CD4-positive, alpha-beta T cell treated with Interferon alpha-2 for 1 hour (primary cell): ENCODE results near the gene URB2.
A peak's percentile ranks its signal among the peaks of the same experiment; 100 is the strongest.

ENCODE experiments used
- DNase-seq, 2 donors: peaks; one replicate each; pipeline ENCODE4 v3.0.0-alpha.2; 2020 to 2022

Gene URB2

GRCh38 chr1:229650045-229650444 lies 24.0 kb downstream of the URB2 start:
- DNase-seq: no peak

GRCh38 chr1:229651546-229651945 lies 25.5 kb downstream of the URB2 start:
- DNase-seq: no peak

- no peak for DNase-seq
Measured at GRCh38 chr1:229653420-229653819, 27.4 kb downstream of the URB2 start.

DNA sequence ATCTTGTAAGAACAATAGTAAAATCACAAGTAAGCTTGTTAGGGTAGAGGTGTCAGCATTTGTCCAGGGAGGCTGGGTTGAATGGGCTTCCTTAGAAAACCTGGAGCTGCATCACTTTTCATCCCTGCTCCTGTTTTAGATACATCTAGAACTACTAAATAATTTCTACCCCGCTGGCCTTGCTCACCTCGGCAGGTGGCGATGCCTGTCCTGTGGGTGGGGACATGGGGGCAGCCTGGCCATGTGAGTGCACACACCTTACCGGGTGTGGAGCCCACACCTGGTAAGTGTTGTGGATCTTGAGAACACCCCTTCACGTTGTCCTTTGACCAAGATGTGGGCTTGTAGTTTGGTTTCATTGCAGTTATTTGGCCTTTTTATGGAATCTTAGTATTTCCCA lies 29.7 kb downstream of the URB2 start:
- no peak for DNase-seq

DNA sequence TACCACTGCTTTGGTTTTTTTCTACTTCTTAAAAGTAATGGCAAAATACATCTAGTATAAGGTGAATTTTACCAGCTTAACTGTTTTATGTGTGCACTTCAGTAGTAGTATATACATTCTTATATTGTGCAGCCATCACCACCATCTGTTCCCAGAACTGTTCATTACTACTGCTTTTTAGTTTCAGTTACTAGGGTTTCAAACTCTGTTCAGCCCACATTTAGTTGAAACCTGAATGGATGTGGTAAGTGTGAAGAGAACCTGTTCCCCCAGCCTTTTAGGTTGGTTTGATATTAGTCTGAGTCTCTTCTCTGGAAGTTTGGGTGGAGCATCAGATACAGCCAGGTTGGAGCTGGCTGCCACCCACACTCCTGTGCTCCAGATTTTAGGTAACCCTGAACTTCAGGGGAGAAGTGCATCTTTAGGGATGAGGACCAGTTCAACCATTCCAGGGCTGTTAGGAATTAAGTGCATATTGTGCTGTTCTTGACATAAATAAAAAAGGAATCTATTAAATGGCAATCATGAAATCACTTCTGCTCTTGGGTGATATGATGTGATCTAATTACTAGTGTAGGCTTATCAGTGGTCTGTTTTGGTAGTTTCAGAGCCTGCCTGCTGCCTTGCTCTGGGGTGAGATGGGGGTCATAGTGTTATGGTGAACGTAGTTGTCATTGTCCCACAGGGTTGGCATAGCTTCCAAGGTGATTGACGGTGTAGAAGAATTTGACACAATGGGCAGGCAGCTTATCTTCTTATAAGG lies 32.1 kb downstream of the URB2 start:
- DNase-seq: no peak

DNA sequence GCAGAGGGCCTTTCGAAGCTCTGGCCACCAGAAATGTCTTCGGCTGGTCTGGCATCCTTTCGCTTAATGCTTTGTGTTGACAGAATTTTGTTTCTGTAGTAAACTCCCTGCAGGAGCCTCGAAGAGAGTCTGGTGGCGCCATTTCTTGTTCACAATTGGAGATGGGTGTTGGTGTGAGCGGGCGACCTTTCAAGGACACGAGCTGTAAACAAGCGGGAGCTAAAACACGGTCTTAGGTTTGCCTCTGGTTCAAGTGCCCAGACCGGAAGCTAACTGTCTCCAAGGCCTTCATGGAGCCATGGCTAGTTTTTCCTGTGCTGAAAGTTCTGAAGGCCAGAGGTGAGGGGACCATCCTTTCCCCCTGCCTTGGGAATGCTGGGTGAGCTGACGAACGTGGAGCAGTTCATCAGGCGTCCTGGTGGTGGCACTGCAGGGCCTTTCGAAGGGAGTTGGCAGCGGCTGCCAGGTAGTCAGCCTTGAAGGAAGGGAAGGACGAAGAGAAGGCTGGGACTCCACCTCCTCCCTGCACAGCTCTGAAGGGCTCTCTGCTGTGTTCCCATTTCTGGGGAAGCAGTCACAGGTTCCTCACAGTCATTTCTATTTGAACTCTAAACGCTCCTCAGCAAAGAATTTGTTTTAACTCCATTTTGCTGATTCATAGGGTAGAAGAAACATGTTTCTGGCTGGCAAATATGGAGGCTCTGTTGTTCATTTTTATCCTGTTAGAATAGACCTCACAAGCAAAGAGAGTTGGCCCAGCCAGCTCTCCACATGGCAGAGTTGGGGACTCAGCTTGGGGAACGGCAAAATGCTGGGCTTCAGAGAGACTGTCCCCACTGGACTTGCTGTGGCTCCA lies 35.2 kb downstream of the URB2 start:
- DNase-seq: peak; percentile 66 to 69

GRCh38 chr1:229661897-229662296 lies 35.9 kb downstream of the URB2 start:
- no peak for DNase-seq

GRCh38 chr1:229664133-229664689 lies 38.2 kb downstream of the URB2 start:
- peak; percentile 57 to 68 for DNase-seq

DNA sequence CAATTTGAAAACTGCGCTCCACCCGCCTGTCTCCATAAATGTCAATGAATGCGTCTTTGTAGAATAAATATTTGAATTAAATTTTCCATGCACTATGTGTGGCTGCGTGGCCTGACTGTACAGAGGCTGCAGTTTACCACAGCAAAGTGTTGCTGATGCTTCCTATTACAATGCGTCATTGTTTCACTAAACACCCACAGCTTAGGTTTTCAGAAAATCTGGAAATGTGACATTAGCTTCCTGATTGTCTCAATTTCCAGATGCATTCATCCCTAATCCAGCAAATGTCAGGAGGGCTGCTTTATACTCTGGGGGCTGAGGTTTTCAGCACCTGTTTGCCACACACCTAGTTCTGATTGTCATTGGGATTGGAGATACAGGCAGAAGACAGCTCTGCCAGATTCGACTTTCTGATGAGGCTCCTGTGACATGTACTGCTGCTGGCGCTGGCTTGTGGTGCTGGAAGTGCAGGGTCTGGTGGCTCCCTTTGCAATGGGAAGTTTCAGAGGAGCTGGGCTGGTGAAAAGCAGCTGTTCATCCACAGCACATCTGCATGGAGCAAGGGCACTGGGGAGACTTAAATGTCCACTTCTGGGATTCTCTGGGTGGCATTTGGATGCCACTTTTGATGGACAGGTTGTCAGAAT lies 40.0 kb downstream of the URB2 start:
- DNase-seq: no peak

- DNase-seq: no peak
Measured at GRCh38 chr1:229666585-229666984, 40.5 kb downstream of the URB2 start.

DNA sequence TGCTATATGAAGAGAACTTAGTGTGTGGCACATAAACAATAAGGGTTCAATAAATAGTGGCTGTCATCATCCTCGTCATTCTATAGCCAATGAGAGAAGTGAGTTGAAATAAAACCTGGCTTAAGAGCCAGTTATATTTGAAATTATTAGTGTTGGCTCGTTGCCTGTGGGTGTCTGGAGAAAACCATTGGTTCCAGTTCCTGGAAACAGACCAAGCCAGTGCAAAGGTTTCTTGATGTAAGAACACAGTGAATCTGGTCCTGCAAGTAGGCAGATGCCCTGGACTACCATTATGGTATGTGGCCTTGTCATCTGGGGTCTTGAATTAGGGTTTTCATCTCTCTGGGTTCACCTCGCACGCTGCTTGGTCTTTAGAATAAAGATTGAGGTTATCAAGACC lies 43.3 kb downstream of the URB2 start:
- DNase-seq: no peak

GRCh38 chr1:229671310-229671709 lies 45.3 kb downstream of the URB2 start:
- no peak for DNase-seq

GRCh38 chr1:229672246-229672645 lies 46.2 kb downstream of the URB2 start:
- DNase-seq: no peak

GRCh38 chr1:229674042-229674441 lies 48.0 kb downstream of the URB2 start:
- no peak for DNase-seq

GRCh38 chr1:229675396-229675795 lies 49.3 kb downstream of the URB2 start:
- no peak for DNase-seq

GRCh38 chr1:229685149-229685548 lies 59.1 kb downstream of the URB2 start:
- no peak for DNase-seq

GRCh38 chr1:229689273-229689672 lies 63.2 kb downstream of the URB2 start:
- no peak for DNase-seq

- no peak for DNase-seq
Measured at GRCh38 chr1:229689904-229690303, 63.9 kb downstream of the URB2 start.

- DNase-seq: no peak
Measured at GRCh38 chr1:229690662-229691061, 64.6 kb downstream of the URB2 start.

DNA sequence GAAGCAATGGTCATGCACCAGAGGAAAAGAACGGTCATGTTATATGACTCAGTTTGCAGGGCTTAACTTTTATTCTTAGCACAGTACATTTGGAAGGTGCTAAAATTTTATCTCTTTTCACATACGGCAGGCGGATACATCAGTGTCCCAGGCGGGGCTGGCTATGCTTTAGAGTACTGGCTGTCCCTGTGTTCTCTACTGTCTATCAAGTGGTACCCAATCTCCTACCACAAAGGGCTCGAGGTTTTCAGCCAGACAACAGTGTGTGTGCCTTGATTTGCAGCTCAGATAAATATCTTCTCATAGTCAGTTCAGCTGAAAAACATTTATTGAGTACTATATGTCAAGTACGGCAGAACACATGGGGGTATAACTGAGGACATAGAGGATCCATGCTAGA lies 65.3 kb downstream of the URB2 start:
- no peak for DNase-seq

GRCh38 chr1:229693129-229693900 lies 67.3 kb downstream of the URB2 start:
- DNase-seq: no peak

- no peak for DNase-seq
Measured at GRCh38 chr1:229694053-229694693, 68.1 kb downstream of the URB2 start.
